Mucosa of gallbladder (tissue), 1 donor: ENCODE results near the gene TMEM147. TPM values are rescaled to one million over a fixed set of nuclear protein-coding genes. Genes with fewer than 3 reads are reported as not detected.

Source experiments
- DNase-seq: peaks from one replicate; pipeline ENCODE4 v3.0.0-alpha.2; 2020; ENCODE audit warnings: low spot score
- total RNA-seq: library from RNA; stranded (reverse); gene quantifications from one replicate; pipeline ENCODE4 v1.2.1, GENCODE V29; 2021
- donor health status: DM: no; HTN: no; CAD: no.

Gene TMEM147, protein sequence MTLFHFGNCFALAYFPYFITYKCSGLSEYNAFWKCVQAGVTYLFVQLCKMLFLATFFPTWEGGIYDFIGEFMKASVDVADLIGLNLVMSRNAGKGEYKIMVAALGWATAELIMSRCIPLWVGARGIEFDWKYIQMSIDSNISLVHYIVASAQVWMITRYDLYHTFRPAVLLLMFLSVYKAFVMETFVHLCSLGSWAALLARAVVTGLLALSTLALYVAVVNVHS
- 87.6 TPM for total RNA-seq

DNA sequence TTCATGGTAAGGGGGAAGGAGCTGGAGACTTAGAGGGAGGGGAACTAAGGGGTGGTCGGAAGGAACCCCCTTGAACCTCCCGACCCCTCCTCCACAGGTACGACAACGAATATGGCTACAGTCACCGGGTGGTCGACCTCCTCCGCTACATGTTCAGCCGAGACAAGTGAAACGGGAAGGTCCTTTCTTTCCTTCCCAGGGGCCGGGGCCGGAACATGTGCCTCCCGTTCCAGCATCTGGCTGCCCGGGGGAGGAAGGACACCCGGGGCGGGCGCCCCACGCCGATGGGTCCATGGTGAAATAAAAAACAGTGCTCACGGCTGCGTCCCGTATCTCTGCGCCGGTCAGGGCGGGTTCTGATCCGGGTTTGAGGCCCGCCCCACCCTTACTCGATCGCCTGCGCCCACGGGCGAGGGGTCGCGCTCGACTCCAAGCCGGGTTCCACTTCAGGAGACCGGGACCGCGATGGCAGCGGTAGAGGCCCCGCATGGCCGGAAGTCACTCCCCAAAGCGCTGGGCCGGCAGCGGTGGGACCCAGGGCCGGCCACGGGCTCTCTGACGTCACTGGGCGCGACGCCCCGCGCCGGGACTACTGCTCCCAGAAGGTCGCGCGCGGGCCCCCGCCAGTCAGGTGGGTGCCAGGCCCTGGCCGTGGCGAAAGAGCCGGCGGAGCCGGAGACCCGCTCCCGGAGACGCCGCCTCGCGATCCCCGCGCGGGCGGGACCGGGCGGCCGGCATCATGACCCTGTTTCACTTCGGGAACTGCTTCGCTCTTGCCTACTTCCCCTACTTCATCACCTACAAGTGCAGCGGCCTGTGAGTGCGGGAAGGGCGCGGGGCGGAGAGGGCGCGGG lies at the start of gene TMEM147:
TSS of gene TMEM147 (plus strand) at position 626 of the 854 bp plus-strand sequence. CDS start at position 740, 114 bp downstream.
- DNase-seq: peak; percentile 92

DNA sequence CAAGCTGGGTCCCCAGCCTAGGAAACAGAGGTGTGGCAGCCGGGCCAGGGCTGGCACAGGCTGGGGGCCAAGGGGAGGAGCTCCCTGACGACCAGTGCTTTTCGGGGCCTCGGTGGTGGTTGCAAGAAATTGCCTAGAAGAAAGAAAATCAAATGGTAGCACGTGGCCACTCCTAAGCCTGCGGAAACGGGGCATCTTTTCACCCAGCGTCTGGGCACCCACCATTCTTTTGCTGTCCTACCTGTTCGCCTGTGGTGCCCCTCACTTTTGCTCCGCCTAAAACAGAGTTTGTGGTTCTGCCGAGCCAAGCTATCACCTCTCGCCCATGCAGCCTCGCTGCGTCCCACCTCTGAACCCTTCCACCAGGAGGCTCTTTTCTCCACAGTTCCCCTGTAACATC lies 48.0 kb upstream of the TMEM147 start:
- DNase-seq: no peak

DNA sequence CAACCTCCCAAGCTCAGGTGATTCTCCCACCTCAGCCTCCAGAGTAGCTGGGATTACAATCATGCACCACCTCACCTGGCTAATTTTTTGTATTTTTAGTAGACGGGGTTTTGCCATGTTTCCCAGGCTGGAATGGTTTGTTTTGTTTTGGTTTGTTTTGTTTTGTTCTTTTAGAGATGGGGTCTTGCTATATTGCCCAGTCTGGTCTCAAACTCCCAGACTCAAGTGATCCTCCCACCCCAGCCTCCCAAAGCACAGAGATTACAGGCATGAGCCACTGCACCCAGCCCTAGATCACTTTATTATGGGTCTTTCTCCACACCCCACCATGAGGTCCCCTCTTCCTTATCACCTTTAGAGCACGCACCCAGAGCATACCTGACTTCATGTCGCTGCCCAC lies 47.2 kb upstream of the TMEM147 start:
- DNase-seq: no peak

DNA sequence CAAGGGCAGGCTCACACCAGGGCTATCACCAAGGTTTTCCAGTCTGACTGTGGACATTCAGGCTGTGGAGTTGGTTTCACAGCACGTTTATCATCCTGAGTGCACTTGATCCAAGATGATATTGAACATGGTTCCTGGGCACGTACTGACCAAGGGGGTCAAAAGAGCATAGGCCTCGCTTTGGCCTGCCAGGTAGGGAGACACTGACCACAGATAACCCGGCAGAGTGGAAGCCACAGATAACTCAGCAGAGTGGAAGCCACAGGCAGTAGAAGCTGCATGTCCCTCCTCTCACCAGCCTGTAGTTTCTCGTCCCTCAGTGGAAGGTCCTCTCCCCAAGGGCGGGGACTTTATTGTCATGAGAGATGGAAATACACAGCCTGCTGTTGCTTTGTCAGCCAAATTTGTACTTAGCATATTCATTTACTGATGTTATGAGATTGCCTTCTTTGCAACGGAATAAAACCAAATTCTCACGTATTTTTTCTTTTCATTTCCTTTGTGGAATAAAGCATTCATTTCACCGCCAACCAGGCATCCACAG lies 46.4 kb upstream of the TMEM147 start:
- DNase-seq: no peak

DNA sequence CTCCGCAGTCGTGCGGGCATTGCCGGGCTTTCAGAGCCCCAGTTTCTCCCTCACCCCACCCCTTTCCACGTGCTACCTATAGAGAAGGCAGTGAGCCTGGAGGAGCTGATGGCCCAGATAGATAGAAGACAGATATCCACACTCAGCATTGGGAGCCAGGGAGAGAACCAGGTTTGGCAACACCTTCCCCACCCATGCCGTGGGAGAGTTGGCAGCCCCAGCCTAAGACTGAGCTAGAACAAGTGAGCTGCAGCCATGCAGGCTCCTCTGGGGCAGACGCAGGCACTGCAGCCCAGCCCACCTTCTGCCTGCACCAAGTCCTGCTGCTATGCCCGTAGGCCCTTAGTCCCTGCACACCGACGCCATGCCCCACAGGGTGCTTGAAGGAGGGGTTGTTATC lies 44.8 kb upstream of the TMEM147 start:
- DNase-seq: no peak

DNA sequence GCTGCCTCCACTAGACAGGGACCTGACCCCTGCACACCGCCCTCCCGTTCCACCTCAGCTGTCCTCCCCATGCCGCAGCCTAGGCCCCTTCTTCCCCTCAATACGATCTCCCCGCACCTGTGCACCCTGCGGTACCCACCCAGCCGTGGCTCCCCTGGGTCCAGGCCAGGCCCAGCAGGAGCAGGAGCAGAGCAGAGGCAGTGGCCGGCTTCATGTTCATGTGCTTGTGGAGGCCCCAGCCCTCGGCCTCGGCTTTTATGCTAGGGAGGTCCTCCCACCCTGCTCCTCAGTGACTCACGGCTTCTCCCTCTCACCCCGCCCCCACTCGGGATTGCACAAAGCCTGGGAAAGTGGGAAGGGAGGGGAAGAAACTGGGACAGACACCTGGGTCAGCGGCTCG lies 43.7 kb upstream of the TMEM147 start:
- DNase-seq: no peak

DNA sequence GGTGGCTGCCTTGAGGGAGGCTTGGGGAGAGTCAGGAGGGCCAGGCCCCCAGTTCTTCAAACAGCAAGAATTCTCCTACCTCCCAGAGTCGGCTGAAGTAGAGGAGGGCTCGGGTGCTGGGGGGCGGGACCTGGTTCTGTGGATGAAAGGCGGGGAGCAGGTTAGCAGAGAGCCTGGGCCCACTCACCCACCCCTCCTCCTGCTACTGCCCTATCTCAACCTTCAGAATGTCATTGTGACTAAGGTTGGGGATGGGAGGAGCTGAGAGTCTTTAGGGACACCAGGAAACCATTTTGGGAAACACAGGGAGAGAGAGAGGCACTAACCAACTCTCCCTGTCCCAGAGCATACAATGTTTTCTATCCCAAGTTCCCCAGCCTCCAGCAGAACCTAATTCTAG lies 42.7 kb upstream of the TMEM147 start:
- no peak for DNase-seq

DNA sequence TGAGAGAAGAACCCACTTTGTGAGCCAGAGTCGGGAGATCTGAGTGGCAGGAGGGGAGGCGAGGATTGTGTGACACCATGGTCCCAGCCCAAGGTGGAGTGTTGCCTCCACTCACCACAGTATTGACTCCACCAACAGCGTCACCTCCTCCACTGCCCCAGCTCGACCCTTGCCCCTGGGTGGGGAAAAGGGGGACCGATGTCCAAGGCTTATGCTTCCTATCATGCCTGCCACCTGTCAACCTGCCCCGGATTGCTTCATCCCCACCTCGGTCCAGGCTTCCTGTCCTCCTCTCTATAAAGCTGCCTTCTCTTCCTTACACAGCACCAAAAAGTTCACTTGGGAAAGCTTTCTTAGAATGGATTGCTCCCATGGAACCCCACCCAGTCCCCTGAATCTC lies 39.4 kb upstream of the TMEM147 start:
- DNase-seq: no peak

DNA sequence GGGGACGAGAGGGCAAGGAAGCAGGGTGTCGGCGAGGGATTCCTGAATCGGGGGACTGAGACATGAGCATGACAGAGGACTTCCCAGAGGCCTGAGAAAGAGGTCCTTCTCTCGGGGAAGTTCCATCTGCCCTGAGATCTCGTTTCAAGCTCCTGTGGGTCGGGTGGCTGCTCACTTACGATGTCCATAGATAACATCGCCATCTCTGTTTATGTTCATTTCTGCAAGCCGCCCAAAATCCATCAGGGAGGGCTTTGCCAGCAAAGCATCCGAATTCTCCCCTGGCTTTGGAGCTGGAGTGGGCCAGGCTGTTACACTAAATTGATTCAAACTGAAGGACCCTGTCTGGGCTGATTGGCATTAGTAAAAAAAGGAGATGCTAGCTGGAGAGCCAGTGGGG lies 37.9 kb upstream of the TMEM147 start:
- no peak for DNase-seq

DNA sequence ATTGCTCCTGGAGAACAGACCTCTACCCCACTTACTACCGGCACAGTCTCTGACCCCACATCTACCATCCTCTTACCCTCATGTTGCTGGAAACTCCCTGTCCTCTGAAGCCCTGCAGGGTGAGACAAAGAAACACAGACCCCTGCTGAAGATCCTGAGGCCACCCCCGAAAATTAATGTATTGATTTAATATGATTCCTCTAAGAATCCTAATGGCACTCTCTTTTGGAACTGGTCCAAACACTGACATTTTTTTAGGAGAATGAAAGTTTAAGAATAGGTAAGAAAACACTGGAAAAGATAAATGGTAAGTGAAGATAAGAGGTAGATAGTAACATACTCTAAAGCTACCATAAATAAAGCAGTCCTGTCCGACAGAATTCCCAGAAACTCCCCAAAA lies 37.3 kb upstream of the TMEM147 start:
- no peak for DNase-seq

DNA sequence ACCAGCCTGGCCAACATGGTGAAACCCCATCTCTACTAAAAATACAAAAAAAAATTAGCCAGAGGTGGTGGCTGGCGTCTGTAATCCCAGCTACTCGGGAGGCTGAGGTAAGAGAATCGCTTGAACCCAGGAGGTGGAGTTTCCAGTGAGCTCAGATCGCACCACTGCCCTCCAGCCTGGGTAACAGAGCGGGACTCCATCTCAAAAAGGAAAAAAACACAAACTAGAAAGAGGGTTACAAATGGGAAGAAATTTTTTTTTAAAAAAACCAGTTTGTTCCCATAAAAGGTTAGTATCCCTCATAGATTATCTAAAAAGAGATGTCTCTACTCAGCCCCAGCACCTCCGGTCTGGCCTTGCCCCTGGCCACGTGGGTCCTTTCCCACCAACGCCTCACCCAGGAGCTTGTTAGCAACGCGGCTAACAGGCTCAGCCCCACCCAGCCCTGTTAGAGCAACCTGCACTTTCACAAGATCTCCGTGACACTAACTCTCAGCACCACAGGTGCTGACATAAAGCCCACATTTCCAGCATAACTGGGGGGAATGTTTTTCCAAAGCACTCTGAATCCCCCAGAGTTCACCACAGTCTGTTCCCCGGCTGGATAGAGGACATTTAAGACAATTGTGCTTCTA lies 36.3 kb upstream of the TMEM147 start:
- peak; percentile 26 for DNase-seq

DNA sequence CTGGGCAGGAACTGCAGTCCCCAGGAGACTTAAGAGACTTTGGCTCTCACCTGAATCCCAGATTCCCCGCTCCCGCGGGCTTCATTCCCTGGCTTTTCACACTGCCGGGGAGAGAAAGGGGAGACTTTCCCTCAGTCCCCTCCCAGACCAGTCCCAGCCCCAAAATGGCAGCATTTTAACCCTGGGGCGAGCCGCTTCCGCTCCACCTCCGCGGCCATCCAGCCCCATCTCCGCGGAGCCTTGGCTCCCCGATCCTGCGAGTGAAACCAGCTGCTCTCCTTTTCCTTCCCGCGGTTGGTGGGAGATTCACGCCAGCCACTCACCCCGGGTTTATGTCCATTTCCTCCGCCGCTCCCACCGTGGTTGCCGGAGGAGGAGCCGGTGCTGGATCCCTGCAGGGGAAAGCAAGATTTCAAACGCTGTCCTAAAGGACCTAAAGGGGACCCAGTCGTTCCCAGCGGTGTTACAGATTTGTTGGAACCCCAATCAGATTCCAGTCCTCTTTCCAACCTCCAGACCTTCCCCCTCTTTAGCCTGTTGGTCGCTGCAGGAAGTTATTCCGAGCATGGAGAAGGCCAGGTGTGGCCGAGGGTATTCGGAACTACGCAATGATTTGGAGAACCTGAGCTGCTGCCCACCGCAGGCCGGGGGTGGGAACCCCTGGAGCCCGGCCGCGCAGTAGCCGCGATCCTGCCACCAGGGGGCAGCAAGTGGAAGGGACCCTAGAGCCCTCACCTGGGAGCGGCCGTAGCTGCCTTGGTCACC lies 35.4 kb upstream of the TMEM147 start:
- peak; percentile 67 for DNase-seq

DNA sequence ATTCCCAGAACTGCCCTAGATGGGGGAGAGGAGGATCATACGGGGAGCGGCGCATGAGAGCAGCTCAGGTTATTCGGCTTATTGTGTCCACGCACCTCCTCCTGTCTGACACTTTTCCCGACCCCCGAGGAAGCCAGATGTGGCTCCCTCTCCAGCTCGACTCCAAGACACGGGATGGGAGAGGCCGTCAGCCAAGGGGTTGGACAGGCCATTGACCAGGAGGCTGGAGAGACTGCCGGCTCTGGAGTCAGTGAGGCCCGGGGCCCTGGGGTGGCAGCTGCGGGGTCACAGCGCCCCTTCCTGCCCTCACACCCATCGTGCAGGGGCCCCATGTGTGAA lies 34.8 kb upstream of the TMEM147 start:
- no peak for DNase-seq

DNA sequence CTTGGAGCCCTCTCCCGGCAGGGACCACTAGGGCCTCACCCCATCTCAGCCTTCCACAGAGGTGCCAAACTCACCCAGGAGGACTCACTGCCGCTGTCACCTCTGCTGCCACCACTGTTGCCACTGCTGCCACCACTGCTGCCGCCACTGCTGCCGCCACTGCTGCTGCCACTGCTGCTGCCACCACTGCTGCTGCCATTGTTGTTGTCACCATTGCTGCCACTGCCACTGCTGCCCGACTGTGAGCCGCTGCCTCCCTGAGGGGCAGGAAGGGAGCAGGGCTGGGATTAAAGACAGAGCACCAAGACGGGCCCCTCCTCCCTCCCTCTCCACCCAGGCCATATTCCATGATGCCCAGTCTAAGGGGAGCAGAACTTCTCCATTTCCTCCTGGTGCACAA lies 34.1 kb upstream of the TMEM147 start:
- no peak for DNase-seq

DNA sequence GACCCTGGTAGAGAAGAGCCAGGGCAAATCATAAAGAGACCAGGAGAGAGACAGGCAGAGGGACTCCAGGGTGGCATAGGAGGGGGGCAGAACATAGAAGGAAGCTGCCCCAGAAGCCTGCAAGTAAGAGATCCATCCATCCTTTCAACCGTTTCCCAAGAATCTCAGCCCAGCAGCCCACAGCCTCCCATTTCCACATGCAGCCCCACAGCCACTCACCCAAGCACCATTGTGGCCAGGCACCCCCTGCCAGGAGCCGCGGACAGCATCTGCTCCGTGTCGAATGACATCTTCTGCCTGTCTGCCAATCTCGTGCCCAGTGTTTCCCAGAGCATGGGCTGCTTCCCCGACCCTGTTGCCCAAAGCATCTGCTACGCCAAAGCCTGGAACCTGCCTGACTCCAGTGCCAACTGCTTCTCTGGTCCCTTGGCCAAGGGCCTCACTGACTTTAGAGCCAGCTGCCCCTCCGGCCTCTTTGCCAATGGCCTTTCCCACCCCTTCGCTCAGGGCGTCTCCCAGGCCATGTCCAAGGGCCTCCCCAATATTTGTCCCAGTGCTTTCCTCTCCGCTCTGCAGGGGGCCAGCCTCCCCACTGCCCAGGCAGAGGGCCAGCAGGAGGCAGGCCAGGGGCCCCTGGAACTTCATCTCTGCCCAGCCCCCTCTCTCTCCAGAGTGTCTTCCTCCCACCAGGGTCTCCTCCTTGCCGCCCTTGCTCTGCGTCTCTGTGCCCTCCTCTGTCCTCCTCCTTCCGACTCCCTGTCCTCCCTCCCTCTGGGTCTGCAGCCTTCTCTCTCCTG lies 32.4 kb upstream of the TMEM147 start:
- DNase-seq: no peak

DNA sequence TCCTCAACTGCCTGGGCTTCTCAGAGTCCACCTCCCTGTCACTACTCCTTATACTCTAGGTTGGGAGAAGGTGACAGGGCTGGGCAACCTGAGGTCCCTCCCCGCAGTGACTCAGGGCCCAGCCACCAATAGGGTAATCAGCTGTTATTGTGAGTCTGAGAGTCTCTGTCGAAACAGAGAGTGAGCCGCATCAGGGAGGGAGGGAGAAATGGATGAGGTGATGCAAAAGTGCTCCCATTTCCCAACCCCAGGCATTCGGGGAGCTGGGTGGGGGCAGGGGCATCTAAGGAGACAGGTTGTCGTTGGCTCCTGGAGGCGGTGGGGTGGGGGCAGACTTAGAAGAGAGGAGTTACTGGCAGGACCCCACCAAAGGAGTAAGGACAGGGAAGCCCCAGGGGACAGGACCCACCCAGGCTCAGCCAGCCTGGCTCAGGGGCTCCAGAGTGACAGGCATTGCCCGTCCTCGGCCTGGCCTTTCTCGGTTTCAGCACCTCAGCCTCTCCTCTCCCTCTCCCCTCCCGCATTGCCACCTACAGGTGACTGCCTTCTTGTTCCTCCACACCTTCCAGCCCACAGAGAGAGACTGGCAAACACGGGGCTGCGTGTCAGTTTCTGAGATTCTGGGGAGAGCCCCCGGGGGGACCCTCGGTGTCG lies 31.7 kb upstream of the TMEM147 start, which contains the start of gene DMKN:
TSS of gene DMKN (minus strand) at position 22 of the 654 bp plus-strand sequence. CDS start 174 bp downstream, outside the sequence.
- DNase-seq: no peak

DNA sequence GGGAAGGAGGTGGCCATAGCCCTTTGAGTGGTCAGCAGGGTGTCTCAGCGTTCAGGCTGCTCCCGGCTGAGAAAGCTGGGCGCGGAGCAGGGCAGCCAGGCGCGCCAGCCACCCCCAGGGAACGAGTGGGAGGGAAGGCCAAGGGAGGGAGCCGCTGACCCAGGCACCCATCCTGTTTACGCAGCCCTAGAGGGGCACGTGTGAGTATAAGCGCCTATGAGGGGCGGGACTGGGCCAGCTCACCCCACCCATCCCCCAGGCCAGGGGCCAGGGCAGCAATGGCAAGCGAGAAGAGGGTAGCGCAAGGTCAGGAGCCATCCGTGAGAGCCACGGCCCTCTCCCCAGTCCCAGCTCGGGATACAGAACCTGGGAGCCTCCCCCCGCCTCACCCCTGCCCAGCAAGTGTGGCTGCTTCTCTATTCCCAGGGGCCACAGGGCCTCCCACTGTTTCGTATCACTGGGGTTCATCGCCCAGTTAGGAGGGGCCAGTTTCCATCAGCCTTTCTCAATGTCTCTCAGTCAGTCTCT lies 31.1 kb upstream of the TMEM147 start:
- no peak for DNase-seq

DNA sequence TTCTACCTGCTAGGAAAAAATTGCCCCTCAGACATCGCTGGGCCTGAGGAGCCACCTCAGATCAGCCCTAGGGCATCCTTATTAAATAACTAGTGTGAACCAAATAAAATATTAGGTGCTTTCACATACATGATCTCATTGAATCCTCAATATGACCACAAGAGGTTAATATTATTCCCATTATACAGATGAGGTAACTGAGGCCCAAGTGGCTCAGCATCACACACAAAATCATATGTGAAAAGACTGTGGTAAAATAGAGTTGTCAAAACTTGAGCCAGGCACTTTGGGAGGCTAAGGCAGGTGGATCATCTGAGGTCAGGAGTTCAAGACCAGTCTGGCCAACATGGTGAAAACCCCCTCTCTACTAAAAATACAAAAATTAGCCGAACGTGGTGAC lies 29.1 kb upstream of the TMEM147 start:
- no peak for DNase-seq

DNA sequence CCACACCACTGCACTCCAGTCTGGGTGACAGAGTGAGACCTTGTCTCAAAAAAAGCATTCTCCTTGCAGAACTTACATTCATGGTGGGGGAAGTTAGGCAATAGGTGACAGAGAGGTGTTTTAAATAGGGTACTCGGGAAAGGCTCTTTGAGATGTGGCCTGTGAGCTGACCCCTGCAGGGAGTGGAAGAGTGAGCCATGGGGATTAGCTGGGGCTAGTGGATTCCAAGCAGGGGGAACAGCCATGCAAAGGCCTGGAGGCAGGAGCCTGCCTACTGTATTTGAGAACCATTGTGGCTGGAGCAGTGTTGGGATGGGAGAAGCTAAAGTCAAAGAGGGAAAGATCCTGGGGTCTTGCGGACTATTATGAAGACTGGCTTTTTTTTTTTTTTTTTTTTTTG lies 28.1 kb upstream of the TMEM147 start:
- no peak for DNase-seq

DNA sequence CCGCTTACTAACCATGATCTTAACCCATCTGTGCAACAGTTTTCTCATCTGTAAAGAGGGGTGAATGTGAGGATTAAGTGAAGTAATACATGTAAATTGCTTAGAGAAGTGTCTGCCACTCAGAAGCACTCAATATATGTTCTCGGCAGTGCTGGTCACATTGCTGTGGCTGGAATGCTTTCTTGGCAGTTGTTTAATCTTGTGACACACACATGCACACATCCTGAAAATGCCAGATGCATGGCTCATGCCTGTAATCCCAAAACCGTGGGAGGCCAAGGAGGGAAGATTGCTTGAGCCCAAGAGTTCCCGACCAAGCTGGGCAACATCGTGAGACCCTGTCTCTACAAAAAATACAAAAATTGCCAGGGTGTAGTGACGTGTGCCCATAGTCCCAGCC lies 27.1 kb upstream of the TMEM147 start:
- no peak for DNase-seq
